WTC11 (cell line): ENCODE measurements around the gene TTC38. TPM values are rescaled to one million over a fixed set of nuclear protein-coding genes. Genes with fewer than 3 reads are reported as not detected.

Source experiments
- ATAC-seq: fragments of 200-7000 bp; cut with Tn5 transposase; 2 replicates; pipeline ENCODE4 v1.10.0; 2021; ENCODE audit warnings: mild to moderate bottlenecking, moderate library complexity
- CTCF ChIA-PET: fragments of 300-600 bp; sonication (Branson Sonifier 250); formaldehyde crosslinking; loops from one replicate; lab custom pipeline; 2021; ENCODE audit warnings: antibody characterized with exemption; lab: Charles Lee
- POLR2A ChIA-PET: fragments of 350-600 bp; sonication (Branson Sonifier 250); formaldehyde crosslinking; loops from one replicate; lab custom pipeline; 2021; ENCODE audit warnings: antibody characterized with exemption; lab: Charles Lee
- DNase-seq: peaks from one replicate; pipeline ENCODE4 v3.0.0; 2021; ENCODE audit warnings: low spot score
- H3K27ac Mint-ChIP-seq: 2 replicates; pipeline ENCODE4 v1.8.0; 2021; ENCODE audit warnings: mixed read lengths
- H3K27me3 Mint-ChIP-seq: 2 replicates; pipeline ENCODE4 v1.8.0; 2021; ENCODE audit warnings: low read depth, mild to moderate bottlenecking, moderate library complexity, mixed read lengths
- H3K36me3 Mint-ChIP-seq: 2 replicates; pipeline ENCODE4 v1.8.0; 2021; ENCODE audit warnings: mixed read lengths
- H3K4me1 Mint-ChIP-seq: 2 replicates; pipeline ENCODE4 v1.8.0; 2022; ENCODE audit warnings: mixed read lengths
- H3K4me3 Mint-ChIP-seq: 2 replicates; pipeline ENCODE4 v1.8.0; 2021; ENCODE audit warnings: mild to moderate bottlenecking, moderate library complexity, mixed read lengths
- H3K9me3 Mint-ChIP-seq: 2 replicates; pipeline ENCODE4 v1.8.0; 2021; ENCODE audit warnings: mixed read lengths
- GRHL2 ChIP-seq: fragments of 250-450 bp; sonication (Bioruptor Pico); IDR thresholded peaks from 2 replicates; pipeline ENCODE4 v1.8.0; 2022; ENCODE audit warnings: mild to moderate bottlenecking, moderate library complexity; ENCODE audit not compliant: insufficient replicate concordance, severe bottlenecking
- GTF2I ChIP-seq: fragments of 250-450 bp; sonication (Bioruptor Pico); conservative IDR thresholded peaks from 2 replicates; pipeline ENCODE4 v1.4.0; 2021; ENCODE audit warnings: mild to moderate bottlenecking
- JAZF1 ChIP-seq: fragments of 250-450 bp; sonication (Bioruptor Pico); IDR thresholded peaks from 2 replicates; pipeline ENCODE4 v1.9.0; 2021; ENCODE audit warnings: moderate library complexity, mild to moderate bottlenecking, inconsistent platforms
- SMAD4 ChIP-seq: sonication (generic); formaldehyde crosslinking; IDR thresholded peaks from 2 replicates; pipeline ENCODE4 v1.8.0; 2022; ENCODE audit warnings: mild to moderate bottlenecking, missing genetic modification reagents
- SOX15 ChIP-seq: fragments of 250-450 bp; sonication (Bioruptor Pico); IDR thresholded peaks from 2 replicates; pipeline ENCODE4 v1.9.0; 2021; ENCODE audit warnings: mild to moderate bottlenecking
- TEAD4 ChIP-seq: sonication (generic); formaldehyde crosslinking; IDR thresholded peaks from 2 replicates; pipeline ENCODE4 v1.8.0; 2022; ENCODE audit warnings: mild to moderate bottlenecking, missing genetic modification reagents
- total RNA-seq: library from RNA; stranded (reverse); gene quantifications from 3 replicates; pipeline ENCODE4 v1.2.3, GENCODE V29; 2021
- TF ChIP-seq, protein P1 (sequence below): sonication (generic); formaldehyde crosslinking; IDR thresholded peaks from 2 replicates; pipeline ENCODE4 v1.8.0; 2022; ENCODE audit warnings: mild to moderate bottlenecking, missing genetic modification reagents
- TF ChIP-seq, protein P2 (sequence below): sonication (generic); formaldehyde crosslinking; IDR thresholded peaks from 2 replicates; pipeline ENCODE4 v1.8.1; 2023; ENCODE audit warnings: mild to moderate bottlenecking, missing genetic modification reagents
- TF ChIP-seq, protein P3 (sequence below): sonication (generic); formaldehyde crosslinking; conservative IDR thresholded peaks from 2 replicates; pipeline ENCODE4 v1.8.1; 2022; ENCODE audit warnings: mild to moderate bottlenecking, missing genetic modification reagents
- TF ChIP-seq, protein P4 (sequence below): sonication (generic); formaldehyde crosslinking; IDR thresholded peaks from 2 replicates; pipeline ENCODE4 v1.8.1; 2022; ENCODE audit warnings: mild to moderate bottlenecking, missing genetic modification reagents, moderate library complexity, borderline replicate concordance
- TF ChIP-seq, protein P5 (sequence below): fragments of 250-450 bp; sonication (Bioruptor Pico); IDR thresholded peaks from 2 replicates; pipeline ENCODE4 v2.1.2; 2022; ENCODE audit warnings: mild to moderate bottlenecking, moderate library complexity
- TF ChIP-seq, protein P6 (sequence below): fragments of 250-450 bp; sonication (Bioruptor Pico); IDR thresholded peaks from 2 replicates; pipeline ENCODE4 v1.9.0; 2021; ENCODE audit warnings: moderate library complexity, mild to moderate bottlenecking, inconsistent platforms, borderline replicate concordance
- TF ChIP-seq, protein P7 (sequence below): sonication (generic); formaldehyde crosslinking; IDR thresholded peaks from 2 replicates; pipeline ENCODE4 v1.8.1; 2023; ENCODE audit warnings: mild to moderate bottlenecking, missing genetic modification reagents, moderate library complexity

The TTC38 gene
- total RNA-seq, 1 experiment from 2014 or later = 20.7 TPM

DNA sequence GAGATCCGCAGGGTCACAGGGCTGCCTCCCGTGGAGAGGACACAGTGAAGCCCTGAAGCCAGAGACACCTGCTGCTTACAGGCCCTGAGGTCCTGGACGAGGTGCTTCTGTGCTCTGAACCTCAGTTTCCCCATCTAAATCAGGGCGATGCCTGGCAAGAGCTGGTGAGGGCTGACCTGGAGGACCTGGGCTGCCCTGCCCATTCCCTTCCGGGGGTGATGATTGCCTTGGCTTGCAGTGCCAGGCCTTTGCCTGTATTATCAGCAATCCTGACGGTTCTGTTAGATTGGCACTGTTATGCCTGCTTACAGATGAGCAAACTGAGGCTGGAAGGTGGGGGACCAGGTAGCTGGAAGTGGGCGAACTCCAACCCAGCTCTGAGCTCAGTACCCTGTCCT, 21.0 kb downstream of the TTC38 start:
- H3K27me3 Mint-ChIP-seq = no peaks in the 10 kb centered on the region
- no peak overlapping the region for H3K4me3 Mint-ChIP-seq
- ChIA-PET CTCF (no interaction called here), POLR2A (no interaction called here)
- H3K36me3 Mint-ChIP-seq = peaks cover 25% of the 10 kb centered on the region
- DNase-seq = no peak
- TF ChIP-seq, protein P1, sequence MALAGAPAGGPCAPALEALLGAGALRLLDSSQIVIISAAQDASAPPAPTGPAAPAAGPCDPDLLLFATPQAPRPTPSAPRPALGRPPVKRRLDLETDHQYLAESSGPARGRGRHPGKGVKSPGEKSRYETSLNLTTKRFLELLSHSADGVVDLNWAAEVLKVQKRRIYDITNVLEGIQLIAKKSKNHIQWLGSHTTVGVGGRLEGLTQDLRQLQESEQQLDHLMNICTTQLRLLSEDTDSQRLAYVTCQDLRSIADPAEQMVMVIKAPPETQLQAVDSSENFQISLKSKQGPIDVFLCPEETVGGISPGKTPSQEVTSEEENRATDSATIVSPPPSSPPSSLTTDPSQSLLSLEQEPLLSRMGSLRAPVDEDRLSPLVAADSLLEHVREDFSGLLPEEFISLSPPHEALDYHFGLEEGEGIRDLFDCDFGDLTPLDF (CRISPR knock-in tag) = no peak
- TF ChIP-seq, protein P2, sequence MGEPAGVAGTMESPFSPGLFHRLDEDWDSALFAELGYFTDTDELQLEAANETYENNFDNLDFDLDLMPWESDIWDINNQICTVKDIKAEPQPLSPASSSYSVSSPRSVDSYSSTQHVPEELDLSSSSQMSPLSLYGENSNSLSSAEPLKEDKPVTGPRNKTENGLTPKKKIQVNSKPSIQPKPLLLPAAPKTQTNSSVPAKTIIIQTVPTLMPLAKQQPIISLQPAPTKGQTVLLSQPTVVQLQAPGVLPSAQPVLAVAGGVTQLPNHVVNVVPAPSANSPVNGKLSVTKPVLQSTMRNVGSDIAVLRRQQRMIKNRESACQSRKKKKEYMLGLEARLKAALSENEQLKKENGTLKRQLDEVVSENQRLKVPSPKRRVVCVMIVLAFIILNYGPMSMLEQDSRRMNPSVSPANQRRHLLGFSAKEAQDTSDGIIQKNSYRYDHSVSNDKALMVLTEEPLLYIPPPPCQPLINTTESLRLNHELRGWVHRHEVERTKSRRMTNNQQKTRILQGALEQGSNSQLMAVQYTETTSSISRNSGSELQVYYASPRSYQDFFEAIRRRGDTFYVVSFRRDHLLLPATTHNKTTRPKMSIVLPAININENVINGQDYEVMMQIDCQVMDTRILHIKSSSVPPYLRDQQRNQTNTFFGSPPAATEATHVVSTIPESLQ (CRISPR knock-in tag) = no peak
- TF ChIP-seq, protein P3, sequence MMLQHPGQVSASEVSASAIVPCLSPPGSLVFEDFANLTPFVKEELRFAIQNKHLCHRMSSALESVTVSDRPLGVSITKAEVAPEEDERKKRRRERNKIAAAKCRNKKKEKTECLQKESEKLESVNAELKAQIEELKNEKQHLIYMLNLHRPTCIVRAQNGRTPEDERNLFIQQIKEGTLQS (CRISPR knock-in tag) = no peak
- TF ChIP-seq, protein P4, sequence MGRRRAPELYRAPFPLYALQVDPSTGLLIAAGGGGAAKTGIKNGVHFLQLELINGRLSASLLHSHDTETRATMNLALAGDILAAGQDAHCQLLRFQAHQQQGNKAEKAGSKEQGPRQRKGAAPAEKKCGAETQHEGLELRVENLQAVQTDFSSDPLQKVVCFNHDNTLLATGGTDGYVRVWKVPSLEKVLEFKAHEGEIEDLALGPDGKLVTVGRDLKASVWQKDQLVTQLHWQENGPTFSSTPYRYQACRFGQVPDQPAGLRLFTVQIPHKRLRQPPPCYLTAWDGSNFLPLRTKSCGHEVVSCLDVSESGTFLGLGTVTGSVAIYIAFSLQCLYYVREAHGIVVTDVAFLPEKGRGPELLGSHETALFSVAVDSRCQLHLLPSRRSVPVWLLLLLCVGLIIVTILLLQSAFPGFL (CRISPR knock-in tag) = no peak
- TF ChIP-seq, all 79 proteins: peak for 0
- Mint-ChIP-seq H3K27ac (no peak overlapping the region), H3K9me3 (no peaks in the 10 kb centered on the region), H3K4me1 (no peaks in the 10 kb centered on the region)
- ATAC-seq = no peak

DNA sequence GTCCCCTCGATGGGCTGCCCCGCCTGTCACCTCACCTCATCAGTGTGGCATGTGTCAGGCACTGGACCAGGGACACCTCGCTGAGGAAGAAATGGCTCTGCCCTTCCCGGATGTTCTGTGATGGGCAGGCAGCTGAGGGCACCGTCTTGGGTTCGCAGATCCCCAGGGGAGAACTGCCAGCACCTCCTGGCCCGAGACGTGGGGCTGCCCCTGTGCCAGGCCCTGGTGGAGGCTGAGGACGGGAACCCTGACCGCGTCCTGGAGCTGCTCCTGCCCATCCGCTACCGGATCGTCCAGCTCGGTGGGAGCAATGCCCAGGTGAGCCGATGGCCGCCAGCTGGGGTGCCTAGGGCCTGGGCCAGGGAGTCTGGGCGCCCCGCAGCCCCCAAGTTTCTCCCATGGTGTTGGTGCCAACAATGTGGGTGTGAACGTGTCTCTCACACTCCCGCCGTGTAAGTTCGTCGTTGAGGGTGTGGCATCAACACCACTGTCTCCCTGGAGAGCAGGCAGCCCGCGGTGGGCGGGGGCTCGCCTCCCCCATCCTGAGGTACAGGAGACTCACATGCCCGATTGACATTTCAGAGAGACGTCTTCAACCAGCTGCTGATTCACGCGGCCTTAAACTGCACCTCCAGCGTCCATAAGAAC, 21.6 kb downstream of the TTC38 start:
- Mint-ChIP-seq H3K27me3 (no peaks in the 10 kb centered on the region), H3K27ac (no peak overlapping the region), H3K36me3 (peaks cover 19% of the 10 kb centered on the region), H3K4me3 (no peak overlapping the region), H3K4me1 (no peaks in the 10 kb centered on the region), H3K9me3 (no peaks in the 10 kb centered on the region)
- DNase-seq (no peak), ATAC-seq (no peak)
- POLR2A ChIA-PET = no interaction called here
- TF ChIP-seq TEAD4 (no peak), SMAD4 (CRISPR knock-in tag) (no peak), SOX15 (CRISPR knock-in tag) (no peak), GRHL2 (CRISPR knock-in tag) (no peak), GTF2I (CRISPR knock-in tag) (no peak), JAZF1 (CRISPR knock-in tag) (no peak)
- TF ChIP-seq, protein P5, sequence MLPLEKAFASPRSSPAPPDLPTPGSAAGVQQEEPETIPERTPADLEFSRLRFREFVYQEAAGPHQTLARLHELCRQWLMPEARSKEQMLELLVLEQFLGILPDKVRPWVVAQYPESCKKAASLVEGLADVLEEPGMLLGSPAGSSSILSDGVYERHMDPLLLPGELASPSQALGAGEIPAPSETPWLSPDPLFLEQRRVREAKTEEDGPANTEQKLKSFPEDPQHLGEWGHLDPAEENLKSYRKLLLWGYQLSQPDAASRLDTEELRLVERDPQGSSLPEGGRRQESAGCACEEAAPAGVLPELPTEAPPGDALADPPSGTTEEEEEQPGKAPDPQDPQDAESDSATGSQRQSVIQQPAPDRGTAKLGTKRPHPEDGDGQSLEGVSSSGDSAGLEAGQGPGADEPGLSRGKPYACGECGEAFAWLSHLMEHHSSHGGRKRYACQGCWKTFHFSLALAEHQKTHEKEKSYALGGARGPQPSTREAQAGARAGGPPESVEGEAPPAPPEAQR = no peak
- TF ChIP-seq, protein P6, sequence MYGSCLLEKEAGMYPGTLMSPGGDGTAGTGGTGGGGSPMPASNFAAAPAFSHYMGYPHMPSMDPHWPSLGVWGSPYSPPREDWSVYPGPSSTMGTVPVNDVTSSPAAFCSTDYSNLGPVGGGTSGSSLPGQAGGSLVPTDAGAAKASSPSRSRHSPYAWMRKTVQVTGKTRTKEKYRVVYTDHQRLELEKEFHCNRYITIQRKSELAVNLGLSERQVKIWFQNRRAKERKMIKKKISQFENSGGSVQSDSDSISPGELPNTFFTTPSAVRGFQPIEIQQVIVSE = no peak
- TF ChIP-seq, protein P7, sequence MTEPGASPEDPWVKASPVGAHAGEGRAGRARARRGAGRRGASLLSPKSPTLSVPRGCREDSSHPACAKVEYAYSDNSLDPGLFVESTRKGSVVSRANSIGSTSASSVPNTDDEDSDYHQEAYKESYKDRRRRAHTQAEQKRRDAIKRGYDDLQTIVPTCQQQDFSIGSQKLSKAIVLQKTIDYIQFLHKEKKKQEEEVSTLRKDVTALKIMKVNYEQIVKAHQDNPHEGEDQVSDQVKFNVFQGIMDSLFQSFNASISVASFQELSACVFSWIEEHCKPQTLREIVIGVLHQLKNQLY = no peak
- CTCF ChIA-PET = no interaction called here
